Upper lobe of left lung (tissue), 6 donors: ENCODE measurements around the gene TPO. TPM values are rescaled to one million over a fixed set of nuclear protein-coding genes. Genes with fewer than 3 reads are reported as not detected.

Experiments used
- ATAC-seq, 2 donors: fragments of 200-7000 bp; cut with Tn5 transposase; one replicate each; pipeline ENCODE4 v1.9.1; 2022; ENCODE audit warnings: mild to moderate bottlenecking in 2 of 2, moderate library complexity in 2 of 2; ENCODE audit not compliant: low FRiP score in 2 of 2
- DNase-seq, 2 donors: peaks; one replicate each; pipeline ENCODE4 v3.0.0-alpha.2; 2019 to 2020
- H3K27ac ChIP-seq, 4 donors: fragments of 200-600 bp; sonication (generic); one replicate each; pipeline ENCODE4 v1.5.1; 2016 to 2019
- H3K27me3 ChIP-seq, 4 donors: fragments of 200-600 bp; sonication (generic); one replicate each; pipeline ENCODE4 v1.5.1; 2017 to 2019
- H3K36me3 ChIP-seq, 4 donors: fragments of 200-600 bp; sonication (generic); one replicate each; pipeline ENCODE4 v1.5.1; 2016 to 2019
- H3K4me1 ChIP-seq, 4 donors: fragments of 200-600 bp; sonication (generic); one replicate each; pipeline ENCODE4 v1.5.1; 2018 to 2019
- H3K4me3 ChIP-seq, 4 donors: fragments of 200-600 bp; sonication (generic); one replicate each; pipeline ENCODE4 v1.5.1; 2017 to 2019; ENCODE audit warnings: mild to moderate bottlenecking in 2 of 4, moderate library complexity in 1 of 4
- H3K9me3 ChIP-seq, 4 donors: fragments of 200-600 bp; sonication (generic); one replicate each; pipeline ENCODE4 v1.5.1; 2018 to 2019
- CTCF ChIP-seq, 6 experiments: fragments of 450-650 bp in 4 of 6; fragments of 200-600 bp in 2 of 6; sonication (generic) in 2 of 6; IDR thresholded peaks; one replicate each; pipeline ENCODE4 v1.5.1; 2016 to 2019; ENCODE audit warnings: antibody characterized with exemption in 6 of 6
- EP300 ChIP-seq, 4 donors: sonication (generic); formaldehyde crosslinking; IDR thresholded peaks; one replicate each; pipeline ENCODE4 v1.5.1; 2017; ENCODE audit warnings: antibody characterized with exemption in 4 of 4, control low read depth in 2 of 4
- POLR2A ChIP-seq, 4 donors: fragments of 450-650 bp; IDR thresholded peaks; one replicate each; pipeline ENCODE4 v1.5.1; 2016 to 2017; ENCODE audit warnings: antibody characterized with exemption in 4 of 4, mild to moderate bottlenecking in 2 of 4
- POLR2AphosphoS5 ChIP-seq, 2 donors: sonication (generic); formaldehyde crosslinking; IDR thresholded peaks; one replicate each; pipeline ENCODE4 v1.5.1; 2017; ENCODE audit warnings: antibody characterized with exemption in 2 of 2
- WGBS, 2 donors: methylation state at CpG; one replicate each; pipeline ENCODE4 v1.1.5; 2017 to 2018; 5-methylcytosine and 5-hydroxymethylcytosine counted together
- total RNA-seq, 6 donors: library from RNA; depleted of rRNA in 4 of 6; stranded (reverse); fragments of >200 nt in 4 of 6; gene quantifications; one replicate each; pipeline versions ENCODE4 v1.1.0 to v1.2.1, GENCODE V29; 2016 to 2021
- donor health status: DM: no; HTN: no; CAD: no; lungs with moderate emphysema.
- donor health status: DM: no; HTN: yes; CAD: no; lungs with severe emphysema.

Gene TPO
- total RNA-seq: under 1 TPM in 2 of 6 donors, not detected in 4; 0.06 to 0.39 TPM

DNA sequence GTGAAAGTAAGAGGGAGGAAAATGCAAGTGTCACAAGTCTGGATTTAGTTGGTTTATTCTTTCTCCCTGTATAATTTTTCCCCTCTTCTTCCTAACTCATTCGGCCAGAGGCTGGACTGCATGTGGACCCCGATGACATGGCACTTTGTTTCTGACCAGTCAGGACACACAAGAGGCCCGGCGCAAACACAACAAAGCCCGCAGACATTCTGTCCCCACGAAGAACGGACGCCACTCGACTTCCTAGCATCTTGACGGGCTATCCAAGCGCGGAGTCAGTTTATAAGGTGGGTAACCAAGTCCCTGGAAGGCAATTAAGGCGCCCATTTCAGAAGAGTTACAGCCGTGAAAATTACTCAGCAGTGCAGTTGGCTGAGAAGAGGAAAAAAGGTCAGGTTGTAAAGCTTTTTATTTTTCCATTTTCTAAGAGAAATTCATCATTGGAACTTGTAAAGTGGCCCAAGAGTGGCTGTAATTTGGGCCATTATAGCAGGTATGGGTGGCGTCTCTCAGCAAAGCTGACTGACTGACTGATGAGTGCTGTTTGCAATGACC, at the start of gene TPO:
Gene TPO (plus strand): TSS at position 308 of the 555 bp plus-strand sequence. CDS start 946 bp downstream, outside the sequence.
- Histone ChIP-seq H3K9me3 (no peaks in the 10 kb centered on the region), H3K27me3 (no peaks in the 10 kb centered on the region), H3K27ac (no peak within 1 kb of the TSS), H3K4me1 (no peaks in the 10 kb centered on the region), H3K4me3 (no peak within 1 kb of the TSS), H3K36me3 (no peaks in the 10 kb centered on the region)
- TF ChIP-seq CTCF (IDR thresholded peaks at IDR 0.05) (no peak), POLR2AphosphoS5 (IDR thresholded peaks at IDR 0.05) (no peak), POLR2A (IDR thresholded peaks at IDR 0.05) (no peak), EP300 (IDR thresholded peaks at IDR 0.05) (no peak)
- ATAC-seq: no peak
- WGBS, 2 donors: 85 to 90% methylated on average over 15 of the region's 15 CpGs
- DNase-seq: no peak

DNA sequence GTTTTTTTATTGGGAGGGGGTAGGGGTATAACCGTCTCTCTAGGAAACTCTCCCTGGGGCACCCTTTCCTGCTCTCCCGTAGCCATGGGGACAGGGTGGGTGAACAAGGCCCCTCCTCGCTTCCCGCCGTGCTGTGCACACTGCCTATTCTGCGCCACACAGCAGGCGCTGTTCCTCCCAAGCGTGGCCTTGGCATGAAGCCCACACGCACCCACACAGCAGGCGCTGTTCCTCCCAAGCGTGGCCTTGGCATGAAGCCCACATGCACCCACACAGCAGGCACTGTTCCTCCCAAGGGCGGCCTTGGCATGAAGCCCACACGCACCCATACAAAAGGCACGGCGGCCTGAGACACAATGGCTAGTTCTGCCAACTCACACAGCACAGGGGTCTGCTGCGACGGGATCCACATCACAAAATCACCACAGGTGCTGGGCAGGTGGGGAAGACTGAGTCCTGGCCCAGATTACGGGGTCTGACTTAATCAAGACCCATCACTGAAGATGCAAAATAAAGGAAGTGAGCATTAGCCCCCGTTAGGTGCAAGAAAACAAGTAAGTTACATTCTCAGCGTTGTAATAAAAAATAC, 46.6 kb upstream of the TPO start:
- DNase-seq: peak in 1 of 2 donors; percentile 71
- TF ChIP-seq EP300 (IDR thresholded peaks at IDR 0.05): no peak
- TF ChIP-seq POLR2AphosphoS5 (IDR thresholded peaks at IDR 0.05): no peak
- TF ChIP-seq CTCF (IDR thresholded peaks at IDR 0.05): no peak
- TF ChIP-seq POLR2A (IDR thresholded peaks at IDR 0.05): no peak
- Histone ChIP-seq H3K4me1 (no peaks in the 10 kb centered on the region), H3K4me3 (no peak overlapping the region), H3K36me3 (no peaks in the 10 kb centered on the region), H3K27me3 (no peaks in the 10 kb centered on the region), H3K9me3 (no peaks in the 10 kb centered on the region), H3K27ac (no peak overlapping the region)
- 75 to 78% methylated on average over 7 to 13 of the region's 20 CpGs for WGBS, 2 donors
- peak in 1 of 2 donors; percentile 72 for ATAC-seq

DNA sequence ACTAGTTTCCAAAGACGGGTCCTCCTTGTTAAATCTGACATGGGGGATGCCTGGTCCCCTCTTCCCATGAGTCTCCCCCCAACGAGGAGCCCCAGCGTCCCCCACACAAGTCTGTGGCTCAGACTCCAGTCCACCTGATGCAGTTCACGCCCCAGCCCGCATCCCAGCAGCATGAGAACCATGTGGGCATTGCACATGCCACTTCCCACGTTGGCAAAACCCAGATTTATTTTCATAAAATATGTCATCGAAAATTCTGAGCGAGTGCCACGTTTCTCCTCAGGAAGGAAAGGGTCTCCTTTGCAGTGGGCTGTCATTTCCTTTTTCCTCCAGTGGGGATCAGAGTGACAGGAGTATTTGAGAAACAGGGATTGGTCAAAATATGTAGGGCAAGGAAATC, 45.7 kb upstream of the TPO start:
- DNase-seq (no peak), ATAC-seq (no peak)
- Histone ChIP-seq H3K9me3 (no peaks in the 10 kb centered on the region), H3K36me3 (no peaks in the 10 kb centered on the region), H3K27ac (no peak overlapping the region), H3K4me1 (no peaks in the 10 kb centered on the region), H3K4me3 (no peak overlapping the region), H3K27me3 (no peaks in the 10 kb centered on the region)
- WGBS, 2 donors: 76 to 79% methylated on average over 7 to 9 of the region's 9 CpGs
- TF ChIP-seq EP300 (IDR thresholded peaks at IDR 0.05) (no peak), POLR2AphosphoS5 (IDR thresholded peaks at IDR 0.05) (no peak), CTCF (IDR thresholded peaks at IDR 0.05) (no peak), POLR2A (IDR thresholded peaks at IDR 0.05) (no peak)

DNA sequence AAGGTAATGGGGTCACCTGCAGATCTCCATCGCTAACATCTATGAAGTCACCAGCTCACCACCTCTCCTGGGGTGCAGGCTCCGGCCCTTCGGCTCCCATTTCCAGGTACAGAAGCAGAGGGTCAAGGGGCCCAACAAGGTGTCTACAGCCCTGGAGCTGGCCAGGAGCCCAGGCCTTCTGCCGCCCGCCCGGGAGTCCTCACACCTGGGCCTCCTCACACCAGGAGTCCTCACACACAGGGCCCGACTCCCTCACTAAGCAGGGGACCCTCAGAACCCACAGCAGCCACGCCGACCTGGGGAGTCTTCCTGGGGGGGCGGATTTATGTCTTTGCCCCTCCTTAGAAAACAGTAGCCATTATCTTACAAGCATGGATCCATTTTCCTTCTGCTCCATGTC, 43.4 kb upstream of the TPO start:
- DNase-seq: peak in 1 of 2 donors; percentile 47
- Histone ChIP-seq H3K27me3 (no peaks in the 10 kb centered on the region), H3K4me3 (no peak overlapping the region), H3K4me1 (no peaks in the 10 kb centered on the region), H3K9me3 (no peaks in the 10 kb centered on the region), H3K27ac (no peak overlapping the region), H3K36me3 (no peaks in the 10 kb centered on the region)
- WGBS, 2 donors: 87 to 98% methylated on average over 4 to 10 of the region's 10 CpGs
- no peak for TF ChIP-seq POLR2AphosphoS5 (IDR thresholded peaks at IDR 0.05)
- no peak for TF ChIP-seq EP300 (IDR thresholded peaks at IDR 0.05)
- TF ChIP-seq CTCF (IDR thresholded peaks at IDR 0.05): no peak
- no peak for TF ChIP-seq POLR2A (IDR thresholded peaks at IDR 0.05)
- ATAC-seq: no peak

- WGBS, 2 donors: 79 to 81% methylated on average over 4 of the region's 4 CpGs
- H3K36me3 ChIP-seq: no peaks in the 10 kb centered on the region
- ATAC-seq (no peak), DNase-seq (no peak)
- no peak overlapping the region for H3K27ac ChIP-seq
- H3K4me3 ChIP-seq: no peak overlapping the region
- H3K27me3 ChIP-seq: no peaks in the 10 kb centered on the region
- TF ChIP-seq EP300 (IDR thresholded peaks at IDR 0.05) (no peak), CTCF (IDR thresholded peaks at IDR 0.05) (no peak), POLR2A (IDR thresholded peaks at IDR 0.05) (no peak), POLR2AphosphoS5 (IDR thresholded peaks at IDR 0.05) (no peak)
- H3K9me3 ChIP-seq: no peaks in the 10 kb centered on the region
- no peaks in the 10 kb centered on the region for H3K4me1 ChIP-seq
Observed at GRCh38 chr2:1370461-1370860, 42.8 kb upstream of the TPO start.
